Chondrocyte (in vitro differentiated cells): ENCODE measurements around the gene LIMK2. TPM values are rescaled to one million over a fixed set of nuclear protein-coding genes. Genes with fewer than 3 reads are reported as not detected.

Experiments used
- DNase-seq: peaks from one replicate; pipeline ENCODE4 v3.0.0; 2021; ENCODE audit warnings: mixed read lengths, low spot score
- H3K27ac Mint-ChIP-seq: one replicate; pipeline ENCODE4 v1.8.0; 2021; ENCODE audit warnings: mild to moderate bottlenecking, moderate library complexity, mixed read lengths; ENCODE audit not compliant: unreplicated experiment
- H3K27me3 Mint-ChIP-seq: 2 replicates; pipeline ENCODE4 v1.8.0; 2021; ENCODE audit warnings: low read depth, mixed read lengths
- H3K36me3 Mint-ChIP-seq: 2 replicates; pipeline ENCODE4 v1.8.0; 2021; ENCODE audit warnings: low read depth, mixed read lengths
- H3K4me1 Mint-ChIP-seq: 2 replicates; pipeline ENCODE4 v1.8.0; 2021; ENCODE audit warnings: low read depth, mild to moderate bottlenecking, mixed read lengths
- H3K4me3 Mint-ChIP-seq: one replicate; pipeline ENCODE4 v1.8.0; 2021; ENCODE audit warnings: mild to moderate bottlenecking, moderate library complexity, mixed read lengths; ENCODE audit not compliant: unreplicated experiment
- H3K9me3 Mint-ChIP-seq: 2 replicates; pipeline ENCODE4 v1.8.0; 2021; ENCODE audit warnings: low read depth, mixed read lengths
- CTCF ChIP-seq: fragments of 200-600 bp; sonication (generic); IDR thresholded peaks from 2 replicates; pipeline ENCODE4 v1.5.0; 2021; ENCODE audit warnings: antibody characterized with exemption, mild to moderate bottlenecking, moderate library complexity
- total RNA-seq: library from RNA; stranded (reverse); gene quantifications from 3 replicates; pipeline ENCODE4 v1.2.1, GENCODE V29; 2021

LIMK2 gene
- total RNA-seq, 1 donor from 2014 or later = 58.6 TPM

DNA sequence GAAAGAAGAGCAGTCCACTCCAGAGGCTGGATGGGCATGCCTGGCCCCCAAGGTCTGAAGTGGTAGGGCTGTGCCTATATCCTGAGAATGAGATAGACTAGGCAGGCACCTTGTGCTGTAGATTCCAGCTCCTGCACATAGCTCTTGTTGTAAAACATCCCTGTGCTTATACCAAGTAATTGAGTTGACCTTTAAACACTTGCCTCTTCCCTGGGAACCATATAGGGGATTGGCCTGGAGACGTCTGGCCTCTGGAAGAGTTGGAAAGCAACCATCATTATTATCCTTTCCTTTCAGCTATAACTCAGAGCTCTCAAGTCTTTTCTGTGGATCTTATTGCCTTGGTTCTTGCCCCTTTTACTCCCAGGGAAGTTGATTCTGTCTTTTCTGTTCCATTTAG lies 15.1 kb downstream of the LIMK2 start:
- Mint-ChIP-seq H3K9me3 (no peaks in the 10 kb centered on the region), H3K36me3 (no peaks in the 10 kb centered on the region), H3K27ac (no peak overlapping the region), H3K4me1 (peaks cover 22% of the 10 kb centered on the region), H3K4me3 (no peak overlapping the region), H3K27me3 (no peaks in the 10 kb centered on the region)
- TF ChIP-seq CTCF = no peak
- DNase-seq = no peak

DNA sequence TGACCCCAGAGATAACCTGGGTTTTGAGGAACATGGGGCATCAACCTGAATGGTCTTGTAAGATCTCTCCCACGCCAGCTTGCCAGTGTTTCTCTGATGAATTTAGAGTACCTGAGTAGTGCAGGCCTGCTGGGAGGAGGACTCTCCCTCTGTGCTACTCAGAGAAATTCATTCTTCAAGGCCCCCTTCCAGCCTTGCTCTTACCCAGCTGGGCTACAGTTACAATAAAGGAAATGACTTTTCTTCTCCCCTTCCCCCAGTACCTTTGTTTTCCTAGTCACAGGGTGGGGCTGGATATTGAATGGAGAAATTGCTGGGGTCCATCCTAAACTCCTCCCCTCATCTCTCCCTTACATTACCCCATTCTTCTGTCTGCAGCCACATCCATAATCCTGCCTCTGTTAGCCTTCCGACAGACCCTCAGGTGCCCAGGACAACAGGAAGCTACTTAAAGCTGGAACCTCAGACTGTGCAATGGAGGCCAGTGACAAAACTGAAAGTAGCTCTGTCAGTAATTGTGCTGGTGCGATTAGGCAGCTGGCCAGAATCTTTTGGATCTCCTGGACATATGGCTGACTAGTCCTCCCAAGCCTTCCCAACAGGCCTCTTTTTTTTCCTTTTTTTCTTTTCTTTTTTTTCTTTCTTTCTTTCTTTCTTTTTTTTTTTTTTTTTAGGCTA lies 17.4 kb downstream of the LIMK2 start:
- Mint-ChIP-seq H3K9me3 (no peaks in the 10 kb centered on the region), H3K36me3 (no peaks in the 10 kb centered on the region), H3K4me3 (no peak overlapping the region), H3K27ac (peak overlapping the region; percentile 18), H3K4me1 (peaks cover 34% of the 10 kb centered on the region), H3K27me3 (no peaks in the 10 kb centered on the region)
- no peak for TF ChIP-seq CTCF
- no peak for DNase-seq

- Mint-ChIP-seq H3K27ac (no peak overlapping the region), H3K9me3 (no peaks in the 10 kb centered on the region), H3K36me3 (no peaks in the 10 kb centered on the region), H3K4me1 (peaks cover 32% of the 10 kb centered on the region), H3K27me3 (no peaks in the 10 kb centered on the region), H3K4me3 (no peak overlapping the region)
- no peak for TF ChIP-seq CTCF
- DNase-seq = no peak
Observed at GRCh38 chr22:31230155-31230870, 18.2 kb downstream of the LIMK2 start.

DNA sequence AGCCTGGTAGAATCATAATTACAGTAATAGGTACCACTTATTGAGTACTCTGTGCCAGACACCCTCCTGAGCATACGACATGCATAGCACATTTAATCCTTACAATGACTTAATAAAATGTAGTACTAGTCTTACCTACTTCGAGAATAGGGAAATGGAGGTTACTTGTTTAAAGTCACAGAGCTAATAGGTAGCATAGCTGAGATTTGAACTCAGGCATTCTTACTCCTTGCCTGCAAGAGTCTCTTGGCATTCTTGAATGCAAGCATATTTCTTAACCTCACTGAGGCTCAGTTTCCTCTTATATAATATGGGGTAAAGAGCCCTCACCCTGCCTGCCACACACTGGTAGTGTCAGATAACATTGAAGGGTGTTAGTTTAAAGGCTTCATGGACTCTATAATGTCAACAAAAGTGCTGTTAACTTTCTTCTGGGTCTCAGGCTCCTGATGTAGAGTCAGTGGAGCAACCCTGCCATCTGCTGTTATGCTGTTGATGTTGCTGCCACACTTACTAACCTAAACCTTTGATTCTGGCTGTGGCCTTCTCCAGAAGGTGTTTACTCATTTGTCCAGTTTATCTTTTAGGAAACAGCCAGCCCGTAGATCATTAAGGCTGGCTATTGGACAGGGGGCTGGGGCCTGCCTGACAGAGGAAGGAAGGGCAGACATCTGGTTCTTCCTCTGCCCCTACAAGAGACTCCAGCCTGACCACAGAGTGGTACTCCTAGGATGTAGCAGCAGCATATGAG lies 18.9 kb downstream of the LIMK2 start:
- Mint-ChIP-seq H3K9me3 (no peaks in the 10 kb centered on the region), H3K4me3 (no peak overlapping the region), H3K36me3 (no peaks in the 10 kb centered on the region), H3K27ac (peak overlapping the region; percentile 71), H3K27me3 (no peaks in the 10 kb centered on the region), H3K4me1 (peaks cover 32% of the 10 kb centered on the region)
- DNase-seq = no peak
- TF ChIP-seq CTCF = peak; percentile 86

GRCh38 chr22:31233001-31233400 lies 20.9 kb downstream of the LIMK2 start:
- H3K4me1 Mint-ChIP-seq = peaks cover 32% of the 10 kb centered on the region
- H3K36me3 Mint-ChIP-seq = no peaks in the 10 kb centered on the region
- no peak for DNase-seq
- no peak for TF ChIP-seq CTCF
- H3K27me3 Mint-ChIP-seq = no peaks in the 10 kb centered on the region
- no peak overlapping the region for H3K4me3 Mint-ChIP-seq
- no peaks in the 10 kb centered on the region for H3K9me3 Mint-ChIP-seq
- peak overlapping the region; percentile 77 for H3K27ac Mint-ChIP-seq
